Measurements from ENCODE around the gene TPSB2.

TPSB2 gene

GRCh38 chr16:1259760-1260068 is 29.7 kb upstream of the TPSB2 start:
- no peaks in the 10 kb centered on the region for H3F3A ChIP-seq (ENCODE audit: control insufficient read depth, insufficient read depth)
- no peak overlapping the region for H3K4me3 ChIP-seq (ENCODE audit: low read length)
- no peaks in the 10 kb centered on the region for H3K9me2 ChIP-seq (replicated peaks; ENCODE audit: control insufficient read depth, low read length)
- H4K20me1 ChIP-seq (ENCODE audit: control insufficient read depth, insufficient read depth, low read depth, low read length), result no peaks in the 10 kb centered on the region
- TF ChIP-seq CTCF (IDR thresholded peaks at IDR 0.05; ENCODE audit: low read depth, low read length, poor library complexity, severe bottlenecking) (no peak), EZH2phosphoT487 (IDR thresholded peaks at IDR 0.05; ENCODE audit: borderline replicate concordance, low read length) (no peak)
- no peaks in the 10 kb centered on the region for H3K79me2 ChIP-seq (ENCODE audit: control insufficient read depth, low read length)
- H3K9me3 ChIP-seq (ENCODE audit: control insufficient read depth, insufficient read depth, low read length), result peaks cover 6% of the 10 kb centered on the region; the same call in 1 of the 2 replicates
- peaks cover 5% of the 10 kb centered on the region; the same call in 1 of the 2 replicates for H3K27me3 ChIP-seq (ENCODE audit: control insufficient read depth, low read length)
- H3K4me2 ChIP-seq (ENCODE audit: low read length), result no peak overlapping the region
- H3K27ac ChIP-seq (ENCODE audit: low read depth, low read length), result no peak overlapping the region
- no peaks in the 10 kb centered on the region for H3K36me3 ChIP-seq (ENCODE audit: control insufficient read depth, low read length)
- H3K4me1 ChIP-seq (ENCODE audit: control insufficient read depth, low read length), result no peaks in the 10 kb centered on the region

- no peaks in the 10 kb centered on the region for H4K20me1 ChIP-seq (ENCODE audit: control insufficient read depth, insufficient read depth, low read depth, low read length)
- no peaks in the 10 kb centered on the region for H3K79me2 ChIP-seq (ENCODE audit: control insufficient read depth, low read length)
- no peaks in the 10 kb centered on the region for H3F3A ChIP-seq (ENCODE audit: control insufficient read depth, insufficient read depth)
- no peaks in the 10 kb centered on the region for H3K9me2 ChIP-seq (replicated peaks; ENCODE audit: control insufficient read depth, low read length)
- H3K36me3 ChIP-seq (ENCODE audit: control insufficient read depth, low read length), result no peaks in the 10 kb centered on the region
- peaks cover 1% of the 10 kb centered on the region; the same call in 1 of the 2 replicates for H3K9me3 ChIP-seq (ENCODE audit: control insufficient read depth, insufficient read depth, low read length)
- no peak overlapping the region for H3K27ac ChIP-seq (ENCODE audit: low read depth, low read length)
- peaks cover 5% of the 10 kb centered on the region; the same call in 1 of the 2 replicates for H3K27me3 ChIP-seq (ENCODE audit: control insufficient read depth, low read length)
- no peaks in the 10 kb centered on the region for H3K4me1 ChIP-seq (ENCODE audit: control insufficient read depth, low read length)
- H3K4me3 ChIP-seq (ENCODE audit: low read length), result no peak overlapping the region
- TF ChIP-seq CTCF (IDR thresholded peaks at IDR 0.05; ENCODE audit: low read depth, low read length, poor library complexity, severe bottlenecking) (no peak), EZH2phosphoT487 (IDR thresholded peaks at IDR 0.05; ENCODE audit: borderline replicate concordance, low read length) (peak; percentile 38; the same call in 1 of the 2 replicates)
- H3K4me2 ChIP-seq (ENCODE audit: low read length), result no peak overlapping the region
Measured at GRCh38 chr16:1258906-1259759, 29.1 kb upstream of the TPSB2 start.

- Histone ChIP-seq H3K9me3 (ENCODE audit: control insufficient read depth, insufficient read depth, low read length) (no peaks in the 10 kb centered on the region), H3K4me2 (ENCODE audit: low read length) (no peak overlapping the region), H4K20me1 (ENCODE audit: control insufficient read depth, insufficient read depth, low read depth, low read length) (no peaks in the 10 kb centered on the region), H3K4me3 (ENCODE audit: low read length) (no peak overlapping the region), H3K27me3 (ENCODE audit: control insufficient read depth, low read length) (peaks cover 5% of the 10 kb centered on the region; the same call in 1 of the 2 replicates), H3K36me3 (ENCODE audit: control insufficient read depth, low read length) (no peaks in the 10 kb centered on the region), H3K9me2 (replicated peaks; ENCODE audit: control insufficient read depth, low read length) (no peaks in the 10 kb centered on the region), H3F3A (ENCODE audit: control insufficient read depth, insufficient read depth) (no peaks in the 10 kb centered on the region), H3K27ac (ENCODE audit: low read depth, low read length) (no peak overlapping the region), H3K79me2 (ENCODE audit: control insufficient read depth, low read length) (no peaks in the 10 kb centered on the region), H3K4me1 (ENCODE audit: control insufficient read depth, low read length) (no peaks in the 10 kb centered on the region)
- TF ChIP-seq EZH2phosphoT487 (IDR thresholded peaks at IDR 0.05; ENCODE audit: borderline replicate concordance, low read length), result no peak
- no peak for TF ChIP-seq CTCF (IDR thresholded peaks at IDR 0.05; ENCODE audit: low read depth, low read length, poor library complexity, severe bottlenecking)
Measured at GRCh38 chr16:1258225-1258600, 28.2 kb upstream of the TPSB2 start.

All from DOHH2 (cell line).